Fibroblast of skin of scalp (primary cell): ENCODE measurements around the gene EIF2AK3. TPM values are rescaled to one million over a fixed set of nuclear protein-coding genes. Genes with fewer than 3 reads are reported as not detected.
"Not testable (repeated sequence)": the region's sequence is repeated elsewhere in the genome, so short reads cannot be mapped to it uniquely, and the experiment has no call there.

Experiments
- DNase-seq: peaks from one replicate; pipeline ENCODE4 v3.0.0-alpha.2; 2013
- polyA plus RNA-seq, 2 experiments: library from polyadenylated mRNA; unstranded; fragments of 120-200 nt; gene quantifications; one replicate each; pipeline ENCODE4 v1.2.1, GENCODE V29; 2013; ENCODE audit not compliant: insufficient read length in 2 of 2

Gene EIF2AK3
- 10.1 TPM for polyA plus RNA-seq (2013, experiment 1 of 2; ENCODE audit: insufficient read length)
- 12.6 TPM for polyA plus RNA-seq (2013, experiment 2 of 2; ENCODE audit: insufficient read length)

GRCh38 chr2:88627055-88627855 lies at the start of gene EIF2AK3:
EIF2AK3 (minus strand) TSS chr2:88627464; CDS start chr2:88627274, 190 bp downstream.
- peak; percentile 100 for DNase-seq

GRCh38 chr2:88673363-88673762 lies 46.1 kb upstream of the EIF2AK3 start:
- no peak for DNase-seq

GRCh38 chr2:88671786-88672427 lies 44.6 kb upstream of the EIF2AK3 start:
- DNase-seq = peak; percentile 66

GRCh38 chr2:88669482-88670214 lies 42.4 kb upstream of the EIF2AK3 start:
- DNase-seq = no peak

GRCh38 chr2:88668862-88669261 lies 41.6 kb upstream of the EIF2AK3 start:
- no peak for DNase-seq

- no peak for DNase-seq
Measured at GRCh38 chr2:88667219-88667618, 40.0 kb upstream of the EIF2AK3 start.

- no peak for DNase-seq
Measured at GRCh38 chr2:88666576-88666975, 39.3 kb upstream of the EIF2AK3 start.

GRCh38 chr2:88660622-88661021 lies 33.4 kb upstream of the EIF2AK3 start:
- no peak for DNase-seq

- DNase-seq = no peak
Measured at GRCh38 chr2:88659538-88659915, 32.3 kb upstream of the EIF2AK3 start.

- DNase-seq = no peak
Measured at GRCh38 chr2:88658881-88659537, 31.7 kb upstream of the EIF2AK3 start.

GRCh38 chr2:88658326-88658725 lies 31.1 kb upstream of the EIF2AK3 start:
- peak; percentile 61 for DNase-seq

- DNase-seq = peak; percentile 38
Measured at GRCh38 chr2:88657131-88657530, 29.9 kb upstream of the EIF2AK3 start.

- no peak for DNase-seq
Measured at GRCh38 chr2:88656690-88657089, 29.4 kb upstream of the EIF2AK3 start.

- peak; percentile 85 for DNase-seq
Measured at GRCh38 chr2:88654714-88655113, 27.4 kb upstream of the EIF2AK3 start.

- DNase-seq = no peak
Measured at GRCh38 chr2:88651646-88652045, 24.4 kb upstream of the EIF2AK3 start.

GRCh38 chr2:88645291-88645882 lies 18.1 kb upstream of the EIF2AK3 start:
- DNase-seq = not testable (repeated sequence)

- no peak for DNase-seq
Measured at GRCh38 chr2:88642278-88642677, 15.0 kb upstream of the EIF2AK3 start.

- DNase-seq = no peak
Measured at GRCh38 chr2:88641330-88641729, 14.1 kb upstream of the EIF2AK3 start.

GRCh38 chr2:88639865-88640264 lies 12.6 kb upstream of the EIF2AK3 start:
- DNase-seq = no peak

- DNase-seq = peak; percentile 64
Measured at GRCh38 chr2:88638743-88639142, 11.5 kb upstream of the EIF2AK3 start.

GRCh38 chr2:88638123-88638650 lies 10.9 kb upstream of the EIF2AK3 start:
- DNase-seq = no peak

GRCh38 chr2:88637464-88637863 lies 10.2 kb upstream of the EIF2AK3 start:
- DNase-seq = no peak
